ENCODE data around the gene CSNK1D. TPM values are rescaled to one million over a fixed set of nuclear protein-coding genes. Genes with fewer than 3 reads are reported as not detected.

CSNK1D gene
- total and polyA plus RNA-seq, 10 of the 15 experiments (the other 5 are each of a cell fraction or from before 2014, with no cell fraction given), result 5.7 to 105 (median 58.1) TPM

DNA sequence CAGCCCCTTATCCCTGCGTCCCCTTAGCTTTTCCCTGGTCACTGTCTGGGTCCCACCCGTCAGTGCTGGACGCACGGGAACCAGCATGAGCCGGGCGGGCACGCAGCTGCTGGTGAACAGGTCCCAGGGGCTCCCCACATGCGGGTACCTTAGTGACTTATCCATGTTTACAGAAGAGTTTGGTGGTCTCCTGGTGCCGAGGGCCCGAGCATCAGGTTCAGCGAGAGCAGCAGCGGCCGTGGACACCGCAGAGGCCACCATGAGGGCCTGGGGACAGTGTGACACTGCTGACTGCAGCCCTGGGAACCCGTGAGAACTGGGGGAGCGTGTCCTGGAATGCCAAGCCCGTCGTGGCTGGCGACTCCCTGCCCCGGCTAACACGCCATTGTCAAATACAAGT, 37.4 kb upstream of the CSNK1D start:
- Histone ChIP-seq H3K27me3 (replicated peaks in 1 of 2; ENCODE audit: control insufficient read depth in 2 of 2, insufficient read depth in 2 of 2, low read length in 1 of 2) (peaks cover 0 to 2% of the 10 kb centered on the region in 2 experiments; a peak in 3 of 4 replicates), H3K9me3 (replicated peaks; ENCODE audit: control insufficient read depth, insufficient read depth, low read length) (no peaks in the 10 kb centered on the region), H3K36me3 (ENCODE audit: control insufficient read depth in 2 of 2, insufficient read depth in 2 of 2, low read length in 1 of 2) (no peaks in the 10 kb centered on the region), H3K4me2 (ENCODE audit: control insufficient read depth, insufficient read depth) (no peak overlapping the region), H3K27ac (ENCODE audit: control insufficient read depth, insufficient read depth) (no peak overlapping the region), H3K4me3 (no peak overlapping the region), H3K79me2 (ENCODE audit: control insufficient read depth, insufficient read depth, low read length) (no peaks in the 10 kb centered on the region), H2AFZ (ENCODE audit: control insufficient read depth, low read depth, low read length) (no peak overlapping the region), H4K20me1 (ENCODE audit: control insufficient read depth, insufficient read depth) (no peaks in the 10 kb centered on the region), H3K9ac (ENCODE audit: control insufficient read depth, insufficient read depth, low read length) (no peak overlapping the region), H3K4me1 (ENCODE audit: control insufficient read depth, insufficient read depth, low read length) (no peaks in the 10 kb centered on the region; the same call in 1 of the 2 replicates)
- POLR2A ChIA-PET, result interaction anchor here (6.2 kb wide), 1 partner anchor 9 kb away, joined by 32 read pairs; no protein-coding TSS in a partner anchor
- no TSS peak for BruUV-seq (replicated peaks)
- ATAC-seq (no peak), FAIRE-seq (no peak), DNase-seq (ENCODE audit: low read depth, low spot score) (no peak)
- intact Hi-C loops (cut with micrococcal nuclease; ENCODE audit: unreplicated experiment), result no loop called here
- CTCF ChIA-PET, result interaction anchor here (1.0 kb wide), 2 partner anchors 10 kb away, joined by 3 read pairs; no protein-coding TSS in a partner anchor
- SMC1A ChIA-PET (ENCODE audit: uncharacterized antibody, unreplicated experiment), result interaction anchor here (2.5 kb wide), 1 partner anchor 10 kb away, joined by 9 read pairs; no protein-coding TSS in a partner anchor
- in situ Hi-C loops (cut with MboI), result no loop called here
- TF ChIP-seq CBX5 (IDR thresholded peaks at IDR 0.05; ENCODE audit: low read depth) (no peak), CHD4 (IDR thresholded peaks at IDR 0.05) (no peak)
- TF ChIP-seq, protein P1, sequence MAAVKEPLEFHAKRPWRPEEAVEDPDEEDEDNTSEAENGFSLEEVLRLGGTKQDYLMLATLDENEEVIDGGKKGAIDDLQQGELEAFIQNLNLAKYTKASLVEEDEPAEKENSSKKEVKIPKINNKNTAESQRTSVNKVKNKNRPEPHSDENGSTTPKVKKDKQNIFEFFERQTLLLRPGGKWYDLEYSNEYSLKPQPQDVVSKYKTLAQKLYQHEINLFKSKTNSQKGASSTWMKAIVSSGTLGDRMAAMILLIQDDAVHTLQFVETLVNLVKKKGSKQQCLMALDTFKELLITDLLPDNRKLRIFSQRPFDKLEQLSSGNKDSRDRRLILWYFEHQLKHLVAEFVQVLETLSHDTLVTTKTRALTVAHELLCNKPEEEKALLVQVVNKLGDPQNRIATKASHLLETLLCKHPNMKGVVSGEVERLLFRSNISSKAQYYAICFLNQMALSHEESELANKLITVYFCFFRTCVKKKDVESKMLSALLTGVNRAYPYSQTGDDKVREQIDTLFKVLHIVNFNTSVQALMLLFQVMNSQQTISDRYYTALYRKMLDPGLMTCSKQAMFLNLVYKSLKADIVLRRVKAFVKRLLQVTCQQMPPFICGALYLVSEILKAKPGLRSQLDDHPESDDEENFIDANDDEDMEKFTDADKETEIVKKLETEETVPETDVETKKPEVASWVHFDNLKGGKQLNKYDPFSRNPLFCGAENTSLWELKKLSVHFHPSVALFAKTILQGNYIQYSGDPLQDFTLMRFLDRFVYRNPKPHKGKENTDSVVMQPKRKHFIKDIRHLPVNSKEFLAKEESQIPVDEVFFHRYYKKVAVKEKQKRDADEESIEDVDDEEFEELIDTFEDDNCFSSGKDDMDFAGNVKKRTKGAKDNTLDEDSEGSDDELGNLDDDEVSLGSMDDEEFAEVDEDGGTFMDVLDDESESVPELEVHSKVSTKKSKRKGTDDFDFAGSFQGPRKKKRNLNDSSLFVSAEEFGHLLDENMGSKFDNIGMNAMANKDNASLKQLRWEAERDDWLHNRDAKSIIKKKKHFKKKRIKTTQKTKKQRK (IDR thresholded peaks at IDR 0.05; ENCODE audit: low read depth, low read length), result no peak
- RAD21 ChIA-PET (ENCODE audit: unreplicated experiment), result no interaction called here
- WGBS (ENCODE audit: insufficient coverage, insufficient replicate concordance, low lambda C conversion rate, missing lambda C conversion rate), result 40% methylated on average over 21 of the region's 21 CpGs

Data from GM12878 (cell line).